ENCODE results near the gene PIM3.

Gene PIM3

DNA sequence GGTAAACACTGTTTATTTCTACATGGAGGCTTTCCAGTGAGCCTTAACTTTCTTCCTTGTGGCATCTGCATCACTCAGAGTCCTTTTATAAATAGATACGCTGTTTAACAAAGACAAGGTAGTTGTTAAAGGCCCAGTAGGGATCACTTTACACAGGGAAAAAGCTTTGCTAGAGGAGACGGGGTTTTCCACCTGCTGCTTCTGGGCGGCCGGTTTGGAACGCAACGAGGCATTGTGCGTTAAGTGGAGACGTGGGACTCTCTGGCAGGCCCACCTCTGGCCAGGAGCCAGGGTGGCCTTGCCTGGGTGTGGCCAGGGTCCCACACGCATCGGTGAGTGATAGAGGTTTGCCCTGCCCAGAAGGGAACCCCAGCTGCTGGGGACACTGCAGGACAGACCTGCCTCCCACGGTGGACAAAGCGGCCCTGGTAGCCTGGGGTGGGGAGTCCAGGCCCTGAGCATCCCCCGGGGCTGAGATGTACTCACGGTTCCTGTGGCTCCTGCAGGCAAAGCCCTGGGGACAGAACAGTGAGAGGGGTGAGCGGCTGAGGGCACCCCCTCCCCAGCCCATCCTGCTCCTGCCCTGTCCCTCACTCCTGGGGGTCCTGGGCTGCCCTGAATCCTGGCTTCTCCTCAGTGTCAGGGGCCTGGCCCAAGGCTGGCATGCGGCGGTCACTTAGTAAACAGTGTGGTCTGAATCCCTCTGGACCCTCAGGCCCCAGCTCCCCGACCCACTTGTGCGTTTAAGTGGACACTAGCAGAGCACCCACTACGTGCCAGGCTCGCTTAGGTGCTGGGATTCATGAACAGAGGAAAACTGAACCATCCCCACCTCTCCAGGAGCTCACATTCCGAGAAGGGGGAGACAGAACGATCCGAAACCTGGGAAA is 47.8 kb downstream of the PIM3 start:
- peak; percentile 37 for DNase-seq

DNA sequence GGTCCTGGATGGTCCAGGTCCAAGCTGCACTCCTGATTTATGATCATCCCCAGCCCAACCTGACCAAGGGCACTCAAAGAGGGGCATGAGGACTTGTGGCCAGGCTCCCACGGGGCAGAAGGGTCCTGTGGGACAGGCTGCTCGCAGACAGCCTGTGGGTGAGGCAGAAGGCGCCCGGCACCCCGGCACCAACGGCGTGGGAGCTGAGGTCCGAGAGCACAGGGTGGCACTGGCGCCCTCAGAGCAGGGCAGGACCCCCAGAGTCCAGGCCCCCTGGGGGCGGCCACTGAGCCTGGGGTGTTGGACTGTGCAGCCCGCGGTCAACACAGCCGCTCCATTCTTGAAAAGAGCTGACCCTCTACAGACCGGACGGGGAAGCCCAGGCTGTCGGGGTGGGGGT is 48.7 kb downstream of the PIM3 start:
- no peak for DNase-seq

DNA sequence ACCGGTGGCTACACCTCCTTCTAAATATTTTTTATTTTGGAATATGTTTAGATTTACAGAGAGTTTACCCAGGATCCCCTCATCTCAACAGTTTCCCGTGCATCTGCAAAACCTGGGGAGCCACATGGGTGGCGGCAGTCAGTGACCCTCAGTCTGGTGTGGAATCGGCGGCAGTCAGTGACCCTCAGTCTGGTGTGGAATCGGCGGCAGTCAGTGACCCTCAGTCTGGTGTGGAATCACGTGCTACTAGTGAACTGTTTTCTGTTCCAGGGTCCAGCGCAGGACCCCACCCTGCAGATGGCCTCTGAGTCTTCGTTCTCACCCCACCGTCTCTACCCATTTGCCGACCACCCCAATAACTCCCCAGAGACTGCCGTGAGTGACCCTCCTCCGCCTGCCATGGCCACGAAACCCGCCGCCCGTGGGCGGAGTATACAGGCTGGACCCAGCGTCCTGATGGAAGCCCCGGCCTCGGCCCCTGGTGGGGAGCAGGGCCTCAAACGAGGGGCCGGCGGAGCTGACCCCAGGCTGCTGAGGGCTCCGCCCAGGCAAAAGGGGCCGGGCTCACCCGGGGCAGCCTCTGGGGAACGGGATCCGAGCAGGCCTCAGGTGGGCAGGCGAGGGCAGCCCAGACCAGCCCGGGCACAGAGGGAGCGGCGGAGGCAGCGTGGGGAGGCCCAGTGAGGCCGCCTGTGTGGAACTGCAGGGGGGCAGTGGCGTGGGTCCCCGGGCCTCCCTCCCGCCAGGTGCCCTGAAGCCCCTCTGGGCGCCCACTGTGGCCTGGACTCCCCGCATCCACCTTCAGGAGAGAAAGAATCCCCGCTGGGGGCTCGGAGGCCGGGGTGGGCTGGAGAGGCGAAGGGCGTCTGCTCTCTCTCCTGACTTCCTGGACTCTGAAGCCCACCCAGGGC is 49.4 kb downstream of the PIM3 start:
- no peak for DNase-seq

DNA sequence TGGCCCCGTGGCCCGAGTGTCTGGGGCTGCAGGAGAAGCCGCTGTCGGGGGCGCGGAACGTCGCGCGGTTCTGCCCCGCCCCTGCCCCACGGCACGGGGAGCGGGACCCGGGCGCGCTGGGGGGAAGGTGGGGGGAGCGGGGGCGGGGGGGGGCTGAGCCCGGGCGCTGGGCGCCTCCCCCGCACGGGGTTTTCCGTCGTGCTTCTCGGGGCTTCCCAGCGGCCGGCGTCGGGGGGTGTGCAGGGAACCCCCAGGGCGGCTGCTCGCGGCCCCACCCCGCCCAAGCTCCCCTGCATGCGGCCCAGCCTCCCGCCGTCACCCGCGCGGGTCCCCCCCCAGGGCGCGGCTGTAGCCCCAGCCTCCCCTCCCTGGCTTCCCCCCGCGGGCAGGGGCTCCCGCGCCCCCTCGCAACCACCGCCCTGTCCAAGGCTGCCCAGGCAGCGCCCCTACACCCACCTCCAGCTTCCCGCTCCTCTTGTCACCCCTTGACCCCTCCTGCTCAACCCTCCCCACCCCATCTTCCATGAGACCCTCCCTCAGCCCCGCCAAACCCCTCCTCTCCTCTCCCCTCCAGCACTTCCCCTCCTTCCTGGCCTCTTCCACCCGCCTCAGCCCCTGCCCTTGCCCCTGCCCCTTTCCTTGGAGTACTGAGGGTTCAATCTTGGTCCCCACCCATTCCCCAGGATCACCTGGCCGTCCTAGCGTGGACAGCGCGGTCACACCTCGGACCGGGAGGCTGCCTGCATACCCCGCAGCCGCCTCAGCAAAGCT is 50.3 kb downstream of the PIM3 start:
- DNase-seq, result no peak

DNA sequence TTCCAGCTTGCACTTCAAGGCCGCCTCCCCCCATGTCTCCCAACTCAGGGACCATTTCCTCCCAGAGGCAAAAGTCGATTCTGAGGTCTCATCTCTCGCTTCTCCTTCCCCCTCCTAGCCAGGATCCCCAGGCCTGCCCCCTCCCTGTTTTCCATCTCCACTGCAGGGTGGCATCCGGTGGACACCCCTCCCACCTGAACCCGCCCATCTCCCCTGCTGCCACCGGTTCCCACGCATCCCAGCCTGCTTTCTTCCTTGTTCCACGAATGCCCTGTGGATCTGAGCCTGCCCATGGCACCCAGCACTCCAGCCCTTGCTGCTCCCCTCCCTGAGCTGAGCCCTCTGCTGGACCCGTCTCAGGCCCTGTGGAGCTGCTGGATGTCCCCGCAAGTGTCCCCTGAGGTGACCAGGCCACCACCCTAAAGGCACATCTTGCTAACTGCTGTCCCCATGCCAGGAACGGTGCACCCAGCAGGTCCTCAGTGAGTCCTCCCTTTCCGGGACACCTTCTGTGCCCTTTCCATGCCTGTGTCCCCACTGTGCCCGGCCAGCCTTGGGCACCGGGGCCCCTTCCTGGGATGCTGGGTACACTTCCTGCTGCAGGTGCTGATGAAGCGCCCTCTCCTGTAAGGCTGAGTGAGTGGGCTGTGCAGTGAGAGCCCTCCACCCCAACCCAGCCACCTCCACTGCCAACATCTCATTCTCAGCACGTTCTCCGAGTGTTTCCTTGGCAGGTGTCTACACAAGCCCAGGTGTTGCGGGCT is 51.1 kb downstream of the PIM3 start:
- no peak for DNase-seq

DNA sequence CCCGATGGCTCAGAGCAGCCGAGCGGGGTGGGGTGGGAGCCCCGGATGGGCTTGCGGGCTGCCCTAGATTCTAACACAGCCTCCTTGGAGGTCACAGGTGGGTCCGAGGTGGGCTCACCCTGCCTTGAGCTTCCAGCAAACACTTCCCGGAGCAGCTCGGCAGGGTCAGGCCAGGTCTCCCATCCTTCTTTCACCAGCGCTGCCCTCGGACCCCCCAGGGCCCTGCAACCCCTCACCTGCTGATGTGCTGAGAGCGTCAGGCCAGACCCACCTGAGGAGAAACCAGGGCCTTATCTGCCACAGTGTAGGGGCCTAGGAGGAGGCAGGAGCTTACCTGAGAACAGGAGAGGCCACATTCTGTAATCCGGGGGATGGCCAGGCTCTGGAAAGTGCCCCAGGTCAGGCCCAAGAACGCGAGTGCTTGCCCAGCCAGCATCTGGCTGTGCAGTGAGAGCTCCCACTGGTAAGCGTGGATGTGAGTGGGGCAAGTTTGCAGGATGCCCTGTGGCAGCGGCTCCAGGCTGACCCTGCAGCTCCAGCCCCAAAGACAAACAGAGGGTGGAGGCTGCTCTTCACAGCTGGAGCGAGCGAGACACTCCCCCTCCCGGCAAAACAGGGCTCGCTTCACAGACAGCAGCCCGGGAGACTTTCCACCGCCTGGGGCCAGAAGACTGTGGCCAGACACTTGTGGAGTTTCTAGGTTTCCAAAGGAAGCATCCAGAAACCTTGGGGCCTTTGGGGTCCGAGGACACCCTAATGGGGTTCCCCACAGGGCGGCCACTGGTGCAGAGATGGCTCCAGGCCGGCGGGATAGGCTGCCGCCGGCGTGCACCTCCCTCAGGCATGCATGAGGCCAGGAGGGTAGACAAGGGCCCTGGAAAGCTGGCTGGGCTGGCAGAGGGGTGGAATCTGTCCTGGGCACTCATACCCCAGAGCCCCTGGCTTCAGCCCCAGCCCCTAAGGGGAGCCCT is 51.9 kb downstream of the PIM3 start, which contains the start of gene IL17REL:
TSS of gene IL17REL (minus strand) at position 555 of the 971 bp plus-strand sequence. CDS start at position 436, 119 bp downstream.
- DNase-seq, result no peak
